Fibroblast of skin of right quadriceps (primary cell): ENCODE results near the gene LRRC56.

Source experiments
- DNase-seq: peaks from one replicate; pipeline ENCODE4 v3.0.0-alpha.2; 2013

Gene LRRC56

DNA sequence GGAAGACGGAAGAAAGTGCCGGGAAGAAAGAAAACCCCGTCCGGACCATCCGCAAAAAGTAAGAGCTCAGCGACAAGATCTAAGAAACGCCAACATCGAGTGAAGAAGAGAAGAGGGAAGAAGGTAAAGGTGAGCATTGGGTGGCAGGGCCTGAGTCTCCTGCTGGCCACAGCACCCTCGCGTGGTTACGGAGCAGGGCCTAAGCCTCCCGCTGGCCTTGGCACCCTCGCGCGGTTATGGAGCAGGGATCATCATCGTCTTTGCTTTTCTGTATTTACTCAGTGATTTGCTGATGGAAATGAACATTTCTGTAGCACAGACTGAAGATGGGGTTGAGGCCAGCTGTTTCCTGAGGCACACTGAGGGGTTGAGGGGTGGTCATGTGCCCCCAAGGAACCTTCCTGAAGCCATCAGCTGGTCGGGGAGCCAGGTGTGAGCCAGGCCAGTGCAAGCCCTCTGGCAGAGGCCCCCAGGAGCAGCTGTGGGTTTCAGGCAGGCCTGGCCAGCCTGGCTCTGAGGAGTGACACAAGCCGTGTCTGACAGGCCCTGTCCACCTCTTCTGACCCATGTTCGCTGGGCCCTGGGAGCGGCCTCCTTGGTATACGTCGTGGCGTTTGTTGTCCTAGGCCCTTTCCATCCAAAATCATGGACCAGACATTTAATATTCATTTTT lies 64.4 kb downstream of the LRRC56 start:
- DNase-seq: no peak

DNA sequence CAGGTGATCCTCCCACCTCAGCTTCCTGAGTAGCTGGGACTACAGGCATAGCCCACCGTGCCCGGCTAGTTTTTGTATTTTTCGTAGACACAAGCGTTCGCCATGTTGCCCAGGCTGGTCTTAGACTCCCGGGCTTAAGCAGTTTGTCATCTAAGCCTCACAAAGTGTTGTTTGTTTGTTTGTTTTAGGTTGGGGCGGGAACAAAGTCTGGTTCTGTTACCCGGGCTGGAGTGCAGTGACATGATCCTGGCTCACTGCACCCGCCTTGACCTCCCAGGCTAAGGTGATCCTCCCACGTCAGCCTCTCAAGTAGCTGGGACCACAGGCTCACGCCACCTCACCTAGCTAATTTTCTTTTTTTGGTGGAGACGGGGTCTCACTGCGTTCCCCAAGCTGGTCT lies 65.8 kb downstream of the LRRC56 start:
- no peak for DNase-seq
